Endometrial microvascular endothelial cells (primary cell): Measurements from ENCODE around the gene RILPL1. TPM values are rescaled to one million over a fixed set of nuclear protein-coding genes. Genes with fewer than 3 reads are reported as not detected.
"Not testable (repeated sequence)": the region's sequence is repeated elsewhere in the genome, so short reads cannot be mapped to it uniquely, and the experiment has no call there.

Experiments
- in situ Hi-C: cut with HindIII; loops from 2 replicates; pipeline ENCODE4 v1.10.0; 2017; ENCODE audit warnings: low sequenced_read_pairs, low pct_unique_long_range_greater_than_20kb; ENCODE audit errors: inconsistent ontology term
- total RNA-seq: library from RNA; depleted of rRNA; stranded (reverse); fragments of >200 nt; gene quantifications from one replicate; pipeline ENCODE4 v1.2.3, GENCODE V29; 2015; ENCODE audit errors: inconsistent ontology term

Gene RILPL1
- total RNA-seq, 1 donor from 2014 or later, result 7.6 TPM

DNA sequence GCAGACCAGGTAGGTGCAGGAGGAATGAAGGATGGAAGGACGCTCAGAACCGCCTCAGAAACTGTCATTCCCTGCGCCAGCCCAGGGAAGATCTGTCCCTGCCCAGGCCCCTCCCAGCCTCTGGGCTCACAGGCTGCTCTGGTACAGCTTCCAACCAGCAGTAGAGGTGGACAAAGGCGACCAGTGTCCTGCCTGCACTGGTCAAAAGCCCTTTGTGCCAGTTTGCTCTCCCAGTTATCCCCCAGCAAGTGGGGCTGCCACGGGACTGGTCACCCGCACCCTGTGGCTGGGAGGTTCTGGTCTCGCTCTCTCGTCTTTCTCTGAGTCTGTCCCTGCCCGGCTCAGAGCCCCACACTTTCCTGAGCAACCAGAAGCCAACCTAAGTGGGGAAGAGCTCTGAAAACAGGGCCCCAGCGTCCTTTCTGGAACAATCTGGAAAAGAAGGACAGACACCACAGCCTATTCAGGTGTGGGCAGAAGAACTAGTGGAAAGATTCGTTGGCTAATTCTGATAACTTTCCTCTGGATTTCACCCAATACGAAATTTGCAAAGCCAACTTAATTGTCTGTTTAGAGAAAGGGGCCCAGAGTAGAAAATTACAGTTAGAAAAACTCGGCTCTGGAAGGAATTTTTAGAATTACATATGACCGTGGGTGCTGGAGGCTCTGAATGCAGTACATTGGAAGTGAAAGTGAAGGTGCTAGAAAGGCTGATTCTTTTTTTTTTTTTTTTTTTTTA, 53.9 kb downstream of the RILPL1 start:
- in situ Hi-C loops, result no loop called here

DNA sequence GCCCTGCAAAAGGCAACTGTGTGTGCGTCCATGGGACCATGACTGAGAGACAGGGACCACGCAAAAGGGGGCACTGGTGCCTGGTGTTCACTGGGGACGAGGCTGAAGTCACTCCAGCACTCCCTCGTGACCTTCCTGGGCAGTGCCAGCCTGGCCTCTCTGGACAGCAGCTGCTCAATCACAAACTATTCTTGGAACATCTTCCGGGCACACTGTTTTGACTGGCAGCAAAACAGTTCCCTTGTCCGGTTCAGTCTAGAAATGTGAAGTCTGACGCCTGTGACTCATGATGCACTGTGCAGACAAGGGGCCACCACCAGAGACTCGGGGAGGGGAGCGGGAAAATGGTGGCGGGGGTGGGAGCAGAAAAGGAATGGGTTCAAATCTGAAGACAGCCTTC, 54.8 kb downstream of the RILPL1 start:
- in situ Hi-C loops, result no loop called here

DNA sequence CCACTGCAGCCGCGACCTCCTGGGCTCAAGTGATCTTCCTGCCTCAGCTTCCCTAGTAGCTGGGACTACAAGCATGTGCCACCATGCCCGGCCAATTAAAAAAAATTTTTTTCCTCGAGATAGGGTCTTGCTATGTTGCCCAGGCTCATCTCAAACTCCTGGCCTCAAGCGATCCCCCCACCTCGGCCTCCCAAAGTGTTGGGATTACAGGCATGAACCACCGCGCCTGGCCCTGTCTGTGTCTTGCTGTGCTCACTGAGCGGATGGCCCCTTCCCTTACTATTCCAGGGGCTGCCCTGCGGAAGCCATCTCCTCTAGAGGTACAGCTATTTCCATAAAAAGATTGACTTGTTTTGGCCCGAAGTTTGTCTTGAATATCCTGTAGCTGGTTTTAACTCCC, 55.5 kb downstream of the RILPL1 start:
- in situ Hi-C loops, result no loop called here

DNA sequence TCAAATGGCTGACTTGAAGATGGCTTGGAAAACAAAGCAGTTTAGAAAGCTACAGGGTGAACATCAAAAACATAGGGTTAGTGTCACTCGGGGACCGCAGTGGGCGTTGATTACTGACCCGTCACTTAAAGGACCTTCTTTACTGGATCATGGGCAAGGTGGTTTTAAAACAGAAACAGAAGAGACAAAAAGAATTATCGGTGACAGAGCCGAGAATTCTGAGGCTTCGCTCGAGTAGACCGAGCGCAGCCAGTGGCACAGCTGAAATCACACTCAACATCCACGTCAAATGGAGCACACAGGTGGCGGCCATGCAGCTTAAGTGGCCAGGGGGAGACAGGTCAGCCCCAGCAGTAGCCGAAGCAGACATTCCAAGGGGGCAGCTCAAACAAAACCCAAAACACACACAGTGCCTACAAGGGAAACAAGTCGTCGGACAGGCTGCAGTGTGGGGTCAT, 58.2 kb downstream of the RILPL1 start:
- in situ Hi-C loops, result no loop called here

DNA sequence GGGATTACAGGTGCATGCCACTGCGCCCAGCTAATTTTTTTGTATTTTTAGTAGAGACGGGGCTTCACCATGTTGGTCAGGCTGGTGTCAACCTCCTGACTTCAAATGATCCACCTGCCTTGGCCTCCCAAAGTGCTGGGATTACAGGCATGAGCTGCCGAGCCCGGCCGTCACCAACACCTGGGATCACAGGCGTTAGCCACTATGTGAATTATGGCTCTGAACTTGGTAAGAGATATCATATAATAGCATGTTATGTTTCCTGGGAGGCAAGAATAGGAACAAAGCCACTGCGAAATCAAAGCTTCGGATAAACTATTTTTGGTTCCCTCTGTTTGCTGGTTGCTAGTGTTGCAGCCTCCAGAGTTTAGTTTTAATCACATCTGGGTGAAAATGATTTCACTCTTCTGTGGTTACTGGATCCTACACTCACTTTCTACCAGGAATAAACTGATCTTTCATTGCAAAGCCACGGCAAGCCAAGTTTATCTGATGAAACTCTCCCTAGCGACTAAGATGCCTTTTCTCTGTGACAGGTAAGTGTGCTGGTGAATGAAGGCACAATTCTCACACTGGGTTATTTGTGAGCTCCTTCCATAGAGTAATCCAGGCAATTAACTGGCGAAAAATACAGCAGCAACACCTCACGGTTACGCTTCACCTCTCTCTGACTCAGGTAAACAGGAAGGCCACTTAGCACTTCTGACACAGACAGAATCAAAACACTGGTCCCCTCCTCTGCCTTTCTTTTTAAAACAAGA, 58.9 kb downstream of the RILPL1 start:
- in situ Hi-C loops, result no loop called here

DNA sequence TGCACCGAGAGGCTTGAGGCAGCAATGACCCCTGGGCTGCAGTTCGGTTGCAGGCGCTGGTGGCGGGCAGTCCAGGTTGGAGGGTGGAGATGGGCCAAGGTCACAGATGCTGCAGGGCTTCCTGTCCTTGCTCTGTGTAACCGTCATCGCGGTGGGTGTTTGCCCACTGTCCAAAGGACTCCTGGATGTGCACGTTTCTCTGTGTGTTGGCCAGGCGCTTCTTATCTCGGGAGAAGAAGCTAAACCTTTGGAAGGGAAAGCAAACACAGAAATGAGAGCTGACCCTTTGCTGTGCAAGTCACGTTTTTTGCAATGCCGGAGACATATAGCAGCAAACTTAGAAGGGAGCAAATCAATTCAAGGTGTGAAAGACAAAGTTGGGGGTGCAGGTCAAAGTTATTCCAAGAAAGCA, 61.1 kb downstream of the RILPL1 start:
- in situ Hi-C loops, result no loop called here

DNA sequence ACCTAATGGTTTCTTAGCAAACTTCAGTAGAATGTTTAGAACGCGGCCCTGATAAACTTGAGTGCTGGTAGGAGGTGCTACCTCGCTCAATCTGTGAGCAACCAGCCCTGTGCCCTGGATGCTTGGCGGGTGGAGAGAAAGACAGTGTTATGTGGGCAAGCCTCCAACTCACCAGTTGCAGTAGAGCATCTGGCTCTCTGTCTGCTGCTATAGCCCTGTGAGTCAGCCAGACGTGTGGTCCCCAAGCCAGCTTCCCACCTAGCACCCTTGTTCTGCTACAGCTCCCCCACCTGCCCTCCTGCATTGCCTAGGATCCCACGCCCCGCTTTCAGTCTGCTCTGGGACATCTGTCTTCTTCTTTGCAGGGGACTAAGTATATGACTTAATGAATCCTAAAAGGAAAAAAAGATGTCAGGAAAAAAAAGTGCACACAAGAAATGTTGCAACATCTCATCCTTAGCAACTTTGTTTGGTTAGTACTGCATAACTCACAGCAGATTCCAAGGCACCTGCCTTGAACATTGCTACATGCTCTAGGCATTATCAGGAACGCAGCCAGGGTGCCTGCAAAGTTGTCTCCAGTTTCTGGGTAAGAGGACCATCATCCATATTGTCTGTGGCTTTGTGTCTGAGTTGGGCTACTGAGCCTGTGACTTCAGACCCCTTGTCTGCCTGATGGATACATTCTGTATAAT, 62.0 kb downstream of the RILPL1 start:
- in situ Hi-C loops, result no loop called here

DNA sequence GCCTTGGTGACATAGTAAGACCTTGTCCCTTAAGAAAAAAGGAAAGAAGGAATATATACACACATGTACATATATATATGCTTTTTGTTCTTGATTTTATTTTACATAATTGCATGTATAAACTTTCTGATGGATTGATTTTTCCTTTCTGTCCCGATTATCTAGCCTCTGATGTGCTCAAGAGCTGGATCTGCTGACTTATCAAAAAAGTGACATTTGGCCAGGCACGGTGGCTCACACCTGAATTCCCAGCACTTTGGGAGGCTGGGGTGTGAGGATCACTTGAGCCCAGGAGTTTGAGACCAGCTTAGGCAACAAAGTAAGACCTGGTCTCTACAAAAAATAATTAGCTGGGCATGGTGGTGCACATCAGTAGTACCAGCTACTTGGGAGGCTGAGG, 63.5 kb downstream of the RILPL1 start:
- in situ Hi-C loops, result no loop called here

DNA sequence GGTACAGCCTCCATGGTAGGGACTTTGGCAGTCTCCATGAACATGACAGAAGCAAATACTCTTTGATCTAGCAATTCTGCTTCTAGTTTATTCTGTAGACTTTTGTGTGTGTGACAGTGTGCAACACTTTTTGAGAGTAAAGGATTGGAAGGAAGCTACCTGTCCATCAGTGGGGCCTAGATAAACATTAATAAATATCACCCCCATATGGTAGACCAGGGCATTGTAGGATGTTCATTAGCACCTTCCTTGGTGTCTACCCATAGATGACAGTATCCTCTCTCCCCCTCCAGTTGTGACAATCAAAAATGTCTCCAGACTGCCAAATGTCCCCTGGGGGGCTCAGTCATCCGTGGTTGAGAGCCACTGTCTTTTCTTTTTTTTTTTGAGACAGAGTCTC, 64.7 kb downstream of the RILPL1 start:
- in situ Hi-C loops, result no loop called here

DNA sequence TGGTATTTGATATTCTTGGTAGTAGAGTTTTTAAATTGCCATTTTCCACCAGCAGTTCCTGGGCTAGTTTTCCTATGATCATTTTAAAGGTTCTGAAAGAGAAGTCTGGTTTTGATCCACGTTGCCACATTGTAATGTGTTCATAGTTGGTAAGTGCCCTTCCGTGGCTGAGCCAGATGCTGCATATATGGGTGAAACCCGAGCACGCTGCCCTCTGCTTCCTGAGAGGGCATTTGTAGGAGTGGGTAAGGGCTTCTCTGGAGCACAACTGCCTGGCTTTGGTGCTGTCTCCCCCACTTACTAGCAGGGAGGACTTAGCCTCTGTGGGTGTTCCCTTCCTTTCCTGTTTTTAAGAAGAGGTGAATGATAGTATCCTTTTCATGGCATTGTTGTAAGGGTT, 68.4 kb downstream of the RILPL1 start:
- in situ Hi-C loops, result no loop called here

DNA sequence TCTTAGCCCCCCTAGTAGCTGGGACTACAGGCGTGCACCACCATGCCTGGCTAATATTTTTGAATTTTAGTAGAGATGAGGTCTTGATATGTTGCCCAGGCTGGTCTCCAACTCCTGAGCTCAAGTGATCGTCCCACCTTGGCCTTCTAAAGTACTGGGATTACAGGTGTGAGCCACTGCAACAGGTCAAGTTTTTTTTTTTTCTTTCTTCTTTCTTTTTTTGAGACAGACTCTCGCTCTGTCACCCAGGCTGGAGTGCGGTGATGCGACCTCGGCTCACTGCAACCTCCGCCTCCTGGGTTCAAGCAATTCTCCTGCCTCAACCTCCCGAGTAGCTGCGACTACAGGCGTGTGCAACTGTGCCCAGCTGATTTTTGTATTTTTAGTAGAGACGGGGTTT, 70.3 kb downstream of the RILPL1 start:
- in situ Hi-C loops, result not testable (repeated sequence)

DNA sequence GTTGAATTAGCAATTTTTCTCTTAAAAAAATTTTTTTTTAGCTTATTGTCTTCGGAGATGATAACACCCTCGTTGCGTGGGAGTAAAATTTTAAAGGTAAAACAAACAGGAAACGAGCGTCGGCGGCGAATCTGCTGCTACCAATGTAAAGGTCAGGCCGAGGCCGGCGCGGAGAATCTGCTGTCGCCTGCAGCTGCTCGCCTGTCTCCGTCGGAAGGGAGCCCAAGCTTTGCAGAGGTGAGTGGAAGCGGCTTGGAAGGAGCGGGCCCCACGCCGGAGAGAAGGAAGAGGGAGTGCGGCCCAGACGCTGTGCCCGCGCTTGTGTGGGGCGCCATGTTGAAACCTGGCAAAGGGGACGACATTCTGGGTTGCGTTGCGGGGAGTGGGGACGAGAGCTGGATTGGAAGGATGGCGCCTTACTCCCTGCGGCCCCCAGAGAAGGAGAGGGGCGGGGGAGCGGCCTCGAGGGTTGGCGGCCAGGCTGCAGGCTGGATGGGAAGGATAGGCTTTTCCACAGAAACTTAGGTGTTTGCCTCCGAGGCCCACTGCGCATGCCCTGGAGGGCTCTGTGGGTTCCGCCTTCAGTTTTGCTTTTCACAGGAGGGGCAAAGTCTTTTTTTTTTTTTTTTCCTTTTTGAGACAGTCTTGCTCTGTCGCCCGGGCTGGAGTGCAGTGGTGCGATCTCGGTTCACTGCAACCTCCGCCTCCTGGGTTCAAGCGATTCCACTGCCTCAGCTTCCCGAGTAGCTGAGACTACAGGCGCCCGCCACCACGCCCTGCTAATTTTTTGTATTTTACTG, 75.3 kb downstream of the RILPL1 start, which contains the start of gene SNRNP35:
SNRNP35 (plus strand) TSS at position 160 of the 800 bp plus-strand sequence. CDS start 7,402 bp downstream, outside the sequence.
- in situ Hi-C loops, result no loop called here

DNA sequence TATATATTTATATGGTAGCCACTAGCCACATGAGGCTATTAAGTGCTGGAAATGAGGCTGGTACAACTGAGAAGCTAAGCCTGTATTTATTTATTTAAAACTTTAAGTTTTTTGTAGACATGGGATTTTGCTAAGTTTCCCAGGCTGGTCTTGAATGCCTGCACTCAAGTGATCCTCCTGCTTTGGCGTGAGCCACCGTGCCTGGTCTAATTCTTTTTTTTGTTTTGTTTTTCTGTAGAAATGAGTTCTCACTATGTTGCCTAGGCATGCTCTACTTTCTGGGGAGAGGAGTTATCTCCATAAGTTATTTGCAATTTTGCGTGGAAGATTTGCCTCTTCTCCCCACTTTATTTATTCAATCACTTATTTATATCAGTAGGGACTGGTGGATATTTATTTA, 80.4 kb downstream of the RILPL1 start:
- in situ Hi-C loops, result no loop called here

DNA sequence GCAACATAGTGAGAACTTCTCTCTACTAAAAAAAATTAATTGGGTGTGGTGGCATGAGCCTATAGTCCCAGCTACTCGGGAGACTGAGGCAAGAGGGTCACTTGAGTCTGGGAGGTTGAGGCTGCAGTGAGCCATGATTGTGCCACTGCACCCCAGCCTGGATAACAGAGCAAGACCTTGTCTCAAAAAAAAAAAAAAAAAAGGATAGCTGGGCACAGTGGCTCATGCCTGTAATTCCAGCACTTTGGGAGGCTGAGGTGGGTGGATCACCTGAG, 81.3 kb downstream of the RILPL1 start:
- in situ Hi-C loops, result not testable (repeated sequence)

DNA sequence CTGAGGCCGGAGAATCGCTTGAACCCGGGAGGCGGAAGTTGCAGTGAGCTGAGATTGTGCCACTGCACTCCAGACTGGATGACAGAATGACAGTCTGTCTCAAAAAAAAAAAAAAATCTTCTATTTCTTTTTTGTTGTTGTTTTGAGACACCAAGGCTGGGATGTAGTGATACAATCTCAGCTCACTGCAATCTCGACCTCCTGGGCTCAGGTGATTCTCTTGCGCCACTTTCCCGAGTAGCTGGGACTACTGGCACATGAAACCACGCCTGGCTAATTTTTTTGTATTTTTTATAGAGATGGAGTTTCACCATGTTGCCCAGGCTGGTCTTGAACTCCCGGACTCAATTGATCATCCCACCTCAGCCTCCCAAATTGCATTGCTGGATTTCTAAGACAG, 82.9 kb downstream of the RILPL1 start:
- in situ Hi-C loops, result no loop called here

DNA sequence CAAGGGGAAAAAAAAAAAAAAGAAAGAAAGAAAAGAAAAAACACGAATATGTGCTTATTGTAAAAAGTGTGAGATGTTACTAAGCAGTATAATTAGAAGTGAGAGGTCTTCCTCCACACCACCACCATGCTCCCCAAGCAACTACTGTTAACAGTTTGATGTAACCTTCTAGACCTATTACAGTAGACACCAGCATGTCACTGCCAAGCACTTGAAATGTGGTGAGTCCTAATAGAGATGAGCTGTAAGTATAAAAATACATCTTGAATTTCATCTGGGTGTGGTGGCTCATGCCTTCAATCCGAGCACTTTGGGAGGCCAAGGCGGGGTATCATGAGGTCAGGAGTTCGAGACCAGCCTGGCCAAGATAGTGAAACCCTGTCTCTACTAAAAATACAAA, 83.7 kb downstream of the RILPL1 start:
- in situ Hi-C loops, result no loop called here

DNA sequence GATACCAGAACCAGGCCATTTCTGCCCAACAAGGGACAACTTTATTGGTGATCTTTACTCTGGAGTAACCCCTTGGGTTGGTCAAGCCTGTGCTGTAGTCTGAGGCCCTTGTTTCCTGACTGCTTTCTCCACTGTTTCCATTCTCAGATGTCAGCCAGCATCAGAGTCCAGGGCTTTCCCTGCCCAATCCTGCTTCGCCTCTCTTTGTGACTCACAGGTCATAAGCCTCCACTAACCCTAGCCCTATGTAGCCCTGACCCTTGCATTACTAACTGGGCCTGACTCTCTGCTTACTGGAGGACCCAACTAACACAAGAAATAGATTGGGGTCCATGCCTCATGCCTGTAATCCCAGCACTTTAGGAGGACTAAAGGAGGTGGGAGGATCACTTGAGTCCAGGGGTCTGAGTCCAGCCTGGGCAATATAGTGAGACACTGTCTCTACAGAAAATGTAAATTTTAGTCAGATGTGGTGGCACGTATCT, 84.2 kb downstream of the RILPL1 start:
- in situ Hi-C loops, result no loop called here

DNA sequence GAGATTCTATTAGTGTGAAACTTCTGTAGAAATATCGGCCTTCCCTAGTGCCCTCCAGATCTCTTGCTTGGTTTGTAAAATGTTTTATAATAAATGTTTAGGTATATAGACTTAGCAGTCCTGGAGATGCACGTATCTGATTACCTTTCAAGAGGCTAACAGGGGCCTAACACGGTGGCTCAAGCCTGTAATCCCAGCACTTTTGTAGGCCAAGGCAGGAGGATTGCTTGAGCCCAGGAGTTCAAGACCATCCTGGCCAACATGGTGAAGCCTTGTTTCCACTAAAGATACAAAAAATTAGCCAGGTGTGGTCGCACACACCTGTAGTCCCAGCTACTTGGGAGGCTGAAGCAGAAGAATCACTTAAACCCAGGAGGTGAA, 87.2 kb downstream of the RILPL1 start:
- in situ Hi-C loops, result no loop called here
